ENCODE results near the gene CCDC28A.

The CCDC28A gene

GRCh38 chr6:138772596-138773176 lies 883 bp upstream of the CCDC28A start:
- peak overlapping the region; percentile 90 for H3K4me3 ChIP-seq (replicated peaks; ENCODE audit: low read depth, low read length)
- no peak for DNase-seq (ENCODE audit: low read depth)
- TF ChIP-seq CTCF (IDR thresholded peaks at IDR 0.05; ENCODE audit: low read length, missing control alignments): no peak

- H3K4me3 ChIP-seq (replicated peaks; ENCODE audit: low read depth, low read length): peak overlapping the region; percentile 90
- TF ChIP-seq CTCF (IDR thresholded peaks at IDR 0.05; ENCODE audit: low read length, missing control alignments): no peak
- no peak for DNase-seq (ENCODE audit: low read depth)
These were observed 801 bp downstream of the CCDC28A start for GRCh38 chr6:138774370-138774769.

GRCh38 chr6:138776659-138777058 lies 3.1 kb downstream of the CCDC28A start:
- TF ChIP-seq CTCF (IDR thresholded peaks at IDR 0.05; ENCODE audit: low read length, missing control alignments): no peak
- no peak overlapping the region for H3K4me3 ChIP-seq (replicated peaks; ENCODE audit: low read depth, low read length)
- no peak for DNase-seq (ENCODE audit: low read depth)

- no peak for TF ChIP-seq CTCF (IDR thresholded peaks at IDR 0.05; ENCODE audit: low read length, missing control alignments)
- H3K4me3 ChIP-seq (replicated peaks; ENCODE audit: low read depth, low read length): no peak overlapping the region
- peak; percentile 82 for DNase-seq (ENCODE audit: low read depth)
These were observed 4.8 kb downstream of the CCDC28A start for GRCh38 chr6:138778331-138778730.

GRCh38 chr6:138782243-138782642 lies 8.7 kb downstream of the CCDC28A start:
- TF ChIP-seq CTCF (IDR thresholded peaks at IDR 0.05; ENCODE audit: low read length, missing control alignments): no peak
- no peak for DNase-seq (ENCODE audit: low read depth)
- H3K4me3 ChIP-seq (replicated peaks; ENCODE audit: low read depth, low read length): no peak overlapping the region

GRCh38 chr6:138785079-138785478 lies 11.5 kb downstream of the CCDC28A start:
- no peak overlapping the region for H3K4me3 ChIP-seq (replicated peaks; ENCODE audit: low read depth, low read length)
- TF ChIP-seq CTCF (IDR thresholded peaks at IDR 0.05; ENCODE audit: low read length, missing control alignments): no peak
- DNase-seq (ENCODE audit: low read depth): peak; percentile 25

GRCh38 chr6:138785980-138786379 lies 12.4 kb downstream of the CCDC28A start:
- TF ChIP-seq CTCF (IDR thresholded peaks at IDR 0.05; ENCODE audit: low read length, missing control alignments): no peak
- DNase-seq (ENCODE audit: low read depth): no peak
- no peak overlapping the region for H3K4me3 ChIP-seq (replicated peaks; ENCODE audit: low read depth, low read length)

Measured in fibroblast of pulmonary artery (primary cell).